NCI-H510A treated with DMSO at 0.1 percent for 48 hours (cell line): ENCODE data around the gene WNK2.
"Not testable (repeated sequence)": the region's sequence is repeated elsewhere in the genome, so short reads cannot be mapped to it uniquely, and the experiment has no call there.

ENCODE experiments used
- DNase-seq: peaks from one replicate; lab custom pipeline; 2025; lab: John Stamatoyannopoulos, UW

The WNK2 gene

DNA sequence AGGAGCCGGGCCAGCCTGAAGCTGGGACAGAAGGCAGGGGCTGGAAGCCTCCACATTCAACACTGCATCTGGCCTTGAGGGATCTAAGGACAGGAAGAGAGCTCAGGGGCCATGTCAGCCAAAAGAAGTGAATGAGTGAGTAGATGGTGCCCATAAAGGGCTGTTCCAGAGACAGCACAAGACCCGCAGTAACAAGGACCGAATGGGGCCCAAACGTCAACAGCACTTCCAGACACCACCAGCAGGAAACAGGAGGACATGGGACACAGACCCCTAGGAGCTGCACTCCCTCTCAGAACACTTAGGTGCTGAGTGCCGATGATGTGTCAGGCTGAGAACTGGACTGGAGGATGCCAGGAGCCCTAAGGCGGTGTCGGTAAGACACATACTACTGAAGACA is 152.8 kb downstream of the WNK2 start:
- no peak for DNase-seq

DNA sequence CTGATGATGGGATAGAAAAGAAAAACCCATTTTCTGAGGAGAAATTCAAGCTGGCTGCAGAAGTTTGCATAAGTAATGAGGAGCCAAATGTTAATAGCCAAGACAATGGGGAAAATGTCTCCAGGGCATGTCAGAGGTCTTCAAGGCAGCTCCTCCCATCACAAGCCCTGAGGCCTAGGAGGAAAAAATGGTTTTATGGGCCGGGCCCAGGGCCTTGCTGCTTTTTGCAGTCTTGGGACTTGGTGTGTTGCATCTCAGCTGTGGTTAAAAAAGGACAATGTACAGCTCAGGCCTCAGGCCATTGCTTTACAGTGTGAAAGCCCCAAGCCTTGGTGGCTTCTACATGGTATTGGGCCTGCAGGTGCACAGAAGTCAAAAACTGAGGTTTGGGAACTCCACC is 154.3 kb downstream of the WNK2 start:
- DNase-seq = not testable (repeated sequence)

DNA sequence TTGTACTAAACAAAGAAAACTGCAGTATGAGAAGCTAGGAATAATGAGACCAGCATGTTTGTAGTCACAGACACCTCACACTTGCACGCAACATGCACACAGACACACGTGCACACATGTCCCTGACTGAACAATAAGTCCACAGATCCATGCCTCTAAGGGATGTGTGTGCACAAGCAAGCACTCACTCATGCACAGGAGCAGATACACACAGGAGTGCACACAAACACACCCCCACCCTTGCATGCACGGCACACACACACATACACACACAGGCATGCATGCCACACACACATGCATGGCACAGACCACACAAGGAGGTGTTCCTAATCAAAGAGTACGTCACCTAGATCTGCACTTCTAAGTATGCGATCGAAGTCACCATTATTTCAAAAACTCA is 156.2 kb downstream of the WNK2 start:
- DNase-seq = no peak

DNA sequence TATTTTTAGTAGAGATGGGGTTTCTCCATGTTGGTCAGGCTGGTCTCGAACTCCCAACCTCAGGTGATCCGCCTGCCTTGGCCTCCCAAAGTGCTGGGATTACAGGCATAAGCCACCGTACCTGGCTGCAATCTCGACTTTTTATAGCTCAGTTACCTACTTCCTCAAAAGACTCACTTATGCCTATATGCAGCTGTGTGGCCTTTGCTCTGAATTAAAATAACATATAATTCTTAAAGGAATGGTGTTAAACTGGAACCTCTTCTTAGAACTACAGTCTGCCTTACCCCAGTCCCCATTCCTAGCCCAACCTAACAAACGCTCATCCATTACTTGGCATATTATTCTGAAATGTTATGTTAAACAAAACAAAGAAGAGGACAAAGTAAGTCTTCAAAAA is 157.9 kb downstream of the WNK2 start:
- not testable (repeated sequence) for DNase-seq

DNA sequence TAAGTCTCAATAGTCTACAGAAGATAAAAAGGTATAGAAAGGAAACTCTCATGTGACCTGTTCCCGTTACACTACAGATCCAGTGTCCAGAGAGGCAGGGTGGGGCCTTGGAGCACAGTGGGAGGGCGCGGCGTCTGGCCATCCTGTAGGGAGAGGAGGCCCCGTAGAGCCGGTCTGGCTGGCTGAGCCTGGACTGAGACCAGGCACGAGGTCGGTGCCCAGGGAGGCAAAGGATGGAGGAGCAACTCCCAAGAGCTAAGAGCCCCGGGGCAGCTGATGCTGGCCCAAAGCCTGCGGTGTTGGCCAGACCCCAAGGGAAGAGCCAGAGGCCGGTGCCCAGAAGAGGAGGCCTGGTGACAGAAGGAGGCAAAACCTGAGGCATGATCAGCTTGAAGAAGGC is 158.5 kb downstream of the WNK2 start:
- not testable (repeated sequence) for DNase-seq

DNA sequence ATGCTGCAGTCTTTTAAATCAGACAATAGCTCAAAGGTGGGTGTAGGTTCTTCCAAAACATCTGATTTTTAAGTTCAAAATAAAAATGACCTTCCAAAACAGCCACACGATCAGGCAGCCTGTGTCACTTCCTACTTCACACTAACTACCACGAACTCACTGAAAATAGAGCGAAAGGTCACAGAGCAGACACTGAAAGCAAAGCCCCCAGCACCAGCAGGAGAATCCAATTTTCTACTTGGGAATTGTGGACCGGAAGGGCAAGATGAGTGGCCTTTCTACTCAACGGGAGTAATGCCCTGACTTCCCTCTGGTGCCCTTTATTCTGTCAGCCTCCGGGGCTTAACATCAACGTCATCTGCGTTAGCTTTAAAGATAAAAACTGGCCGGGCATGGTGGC is 159.7 kb downstream of the WNK2 start:
- DNase-seq = no peak

DNA sequence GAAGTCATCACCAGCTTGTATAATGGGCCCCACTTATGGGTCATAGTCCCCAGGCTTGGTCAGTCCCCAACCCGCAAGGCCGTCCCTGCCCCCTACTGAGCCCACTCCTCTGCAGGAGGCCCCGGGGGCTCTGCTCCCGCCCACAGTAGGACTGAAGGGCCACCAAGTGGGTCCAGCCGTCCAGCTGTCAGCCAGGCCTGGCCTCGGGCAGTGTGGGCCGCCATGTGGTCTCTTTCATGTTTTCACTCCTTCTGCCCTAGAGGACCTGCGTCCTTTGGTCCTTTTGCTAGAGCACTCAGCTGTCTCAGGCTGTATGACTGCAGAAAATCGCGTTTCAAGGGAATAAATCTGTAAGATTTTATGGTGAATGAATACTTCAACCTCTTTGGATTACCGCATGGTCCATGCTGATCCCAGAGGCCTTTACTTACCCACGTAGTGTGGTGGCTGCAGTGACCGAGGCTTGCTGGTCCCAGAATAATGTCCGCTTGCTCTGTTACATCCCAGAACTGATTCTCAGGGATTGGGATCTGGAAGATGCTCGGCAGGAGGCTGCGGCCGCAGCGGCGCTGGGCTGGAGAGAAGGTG is 161.8 kb downstream of the WNK2 start:
- no peak for DNase-seq

DNA sequence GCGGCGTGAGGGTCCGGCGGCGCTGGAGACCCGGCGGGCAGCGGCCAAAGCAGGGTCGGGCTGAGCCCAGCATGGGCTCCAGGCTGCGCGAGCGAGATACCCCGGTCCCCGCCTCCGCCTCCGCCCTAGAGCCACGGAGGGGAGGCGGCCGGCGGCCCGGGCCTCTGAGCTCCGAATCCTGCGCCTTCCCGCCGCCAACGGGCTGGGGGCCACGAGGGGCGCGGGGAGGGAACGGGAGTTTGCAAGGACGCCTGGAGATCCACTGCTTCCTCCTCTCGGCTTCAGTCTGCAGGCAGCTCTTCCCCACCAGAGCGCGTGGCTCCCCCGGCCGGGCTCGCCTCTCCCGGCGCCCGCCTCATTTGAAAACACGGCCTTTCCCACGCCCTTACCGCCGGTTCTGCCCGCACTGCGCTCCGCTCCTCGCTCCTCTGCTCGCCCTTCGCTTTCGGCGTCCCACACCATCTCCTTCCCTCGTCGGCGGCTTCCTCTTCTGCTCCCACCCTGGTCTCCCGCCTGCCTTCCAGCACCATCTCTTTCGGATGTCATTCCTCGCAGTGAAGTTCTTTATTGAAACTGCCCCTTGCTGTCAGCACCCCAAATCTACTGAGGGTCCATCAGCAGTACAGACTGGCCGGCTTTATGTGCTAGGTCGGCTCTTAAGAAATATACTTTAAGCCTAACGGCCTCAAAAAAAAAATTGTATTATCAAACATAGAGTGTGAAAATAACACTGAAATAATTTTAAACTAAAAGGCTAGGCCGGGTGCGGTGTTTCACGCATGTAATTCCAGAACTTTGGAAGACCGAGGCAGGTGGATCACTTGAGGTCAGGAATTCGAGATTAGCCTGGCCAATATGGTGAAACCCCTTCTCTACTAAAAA is 162.5 kb downstream of the WNK2 start:
- no peak for DNase-seq

DNA sequence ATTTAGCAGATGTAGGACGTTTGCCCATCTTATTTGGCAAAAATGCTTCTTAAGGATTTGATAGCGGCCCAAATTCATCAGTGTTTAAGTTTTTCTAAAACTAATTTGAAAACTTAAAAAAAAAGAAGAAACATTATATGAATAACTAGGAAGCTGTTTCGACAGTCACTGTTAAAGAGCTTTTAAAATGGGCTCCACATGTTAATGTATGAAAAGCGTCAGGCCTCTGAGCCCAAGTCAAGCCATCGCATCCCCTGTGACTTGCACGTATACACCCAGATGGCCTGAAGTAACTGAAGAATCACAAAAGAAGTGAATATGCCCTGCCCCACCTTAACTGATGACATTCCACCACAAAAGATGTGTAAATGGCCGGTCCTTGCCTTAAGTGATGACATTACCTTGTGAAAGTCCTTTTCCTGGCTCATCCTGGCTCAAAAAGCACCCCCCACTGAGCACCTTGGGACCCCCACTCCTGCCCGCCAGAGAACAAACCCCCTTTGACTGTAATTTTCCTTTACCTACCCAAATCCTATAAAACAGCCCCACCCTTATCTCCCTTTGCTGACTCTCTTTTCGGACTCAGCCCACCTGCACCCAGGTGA is 163.5 kb downstream of the WNK2 start:
- DNase-seq = not testable (repeated sequence)

DNA sequence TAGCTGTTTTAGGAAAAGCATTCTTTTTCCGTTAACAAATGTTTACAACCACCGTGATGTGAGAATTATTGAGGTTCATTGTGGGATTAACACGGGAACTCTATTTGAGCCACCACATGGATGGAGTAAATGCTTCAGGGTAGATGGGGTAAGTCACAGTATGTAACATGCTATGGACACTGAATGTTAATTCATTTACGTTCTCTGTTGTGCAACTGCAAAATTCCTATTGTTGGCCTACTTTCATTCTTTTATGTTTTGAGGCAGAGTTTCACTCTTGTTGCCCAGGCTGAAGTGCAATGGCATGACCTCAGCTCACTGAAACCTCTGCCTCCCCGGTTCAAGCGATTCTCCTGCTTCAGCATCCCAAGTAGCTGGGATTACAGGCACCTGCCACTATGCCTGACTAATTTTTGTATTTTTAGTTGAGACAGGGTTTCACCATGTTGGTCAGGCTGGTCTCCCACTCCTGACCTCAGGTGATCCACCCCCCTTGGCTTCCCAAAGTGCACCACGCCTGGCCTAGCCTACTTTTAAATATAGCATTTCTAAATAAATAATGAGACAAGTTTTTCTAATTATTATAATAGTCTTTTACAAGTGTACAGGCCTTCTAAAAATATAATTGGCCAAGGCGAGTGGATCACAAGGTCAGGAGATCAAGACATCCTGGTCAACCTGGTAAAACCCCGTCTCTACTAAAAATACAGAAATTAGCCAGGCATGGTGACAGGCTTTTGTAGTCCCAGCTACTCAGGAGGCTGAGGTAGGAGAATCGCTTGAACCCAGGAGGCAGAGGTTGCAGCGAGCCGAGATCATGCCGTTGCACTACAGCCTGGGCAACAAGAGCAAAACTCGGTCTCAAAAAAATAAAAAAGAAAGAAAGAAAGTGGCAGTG is 169.7 kb downstream of the WNK2 start:
- DNase-seq = not testable (repeated sequence)

DNA sequence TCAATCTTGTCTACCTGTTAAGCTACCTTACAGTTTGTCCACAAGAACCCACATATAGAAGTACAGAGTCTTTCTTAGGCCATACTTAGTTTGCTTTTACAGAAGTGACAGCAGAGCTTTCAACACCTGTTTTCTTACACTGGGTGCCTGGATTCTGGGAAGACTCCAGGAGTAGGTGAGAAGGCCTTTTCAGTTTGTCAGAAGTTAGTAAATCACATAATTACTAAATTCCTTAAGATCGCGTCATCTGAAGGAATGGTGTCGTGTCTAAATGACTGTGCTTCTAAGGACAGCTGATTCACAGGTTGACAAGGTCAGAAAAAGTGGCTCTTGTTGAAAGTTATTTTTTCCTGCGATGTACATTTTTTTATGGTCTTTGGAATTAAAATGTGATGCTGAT is 170.5 kb downstream of the WNK2 start:
- no peak for DNase-seq

DNA sequence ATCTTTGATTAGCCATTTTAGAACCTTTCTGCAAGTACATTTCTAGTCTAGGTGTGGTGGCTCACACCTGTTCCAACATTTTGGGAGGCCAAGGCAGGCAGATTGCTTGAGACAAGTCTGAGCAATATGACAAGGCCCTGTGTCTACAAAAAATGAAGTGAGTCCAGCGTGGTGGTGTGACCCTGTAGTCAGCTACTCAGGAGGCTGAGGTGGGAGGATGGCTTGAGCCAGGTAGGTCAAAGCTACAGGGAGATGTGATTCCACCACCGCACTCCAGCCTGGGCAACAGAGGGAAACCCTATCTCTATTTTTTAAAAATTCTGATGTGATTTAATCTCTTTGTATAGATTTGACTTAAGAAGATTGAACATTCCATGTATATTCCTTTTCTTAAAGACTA is 171.9 kb downstream of the WNK2 start:
- DNase-seq = no peak

DNA sequence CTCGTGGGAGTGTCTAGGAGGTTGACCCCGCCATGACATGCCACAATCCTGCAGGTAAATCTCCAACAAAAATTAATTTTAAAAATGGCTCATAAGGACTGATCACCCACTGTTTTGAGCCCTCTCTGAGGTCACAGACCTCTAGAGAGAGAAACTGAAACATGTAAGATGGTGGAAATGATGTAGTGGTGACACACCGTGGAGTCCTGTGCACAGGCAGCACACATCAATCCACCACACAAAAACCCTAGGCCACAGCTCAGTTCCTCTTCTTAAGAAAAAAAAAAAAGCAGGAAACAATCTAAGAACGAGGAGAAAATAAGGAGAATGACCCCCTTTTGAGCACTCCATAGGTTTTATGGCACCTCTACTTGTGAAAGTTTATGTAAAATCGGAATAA is 173.7 kb downstream of the WNK2 start:
- DNase-seq = no peak

DNA sequence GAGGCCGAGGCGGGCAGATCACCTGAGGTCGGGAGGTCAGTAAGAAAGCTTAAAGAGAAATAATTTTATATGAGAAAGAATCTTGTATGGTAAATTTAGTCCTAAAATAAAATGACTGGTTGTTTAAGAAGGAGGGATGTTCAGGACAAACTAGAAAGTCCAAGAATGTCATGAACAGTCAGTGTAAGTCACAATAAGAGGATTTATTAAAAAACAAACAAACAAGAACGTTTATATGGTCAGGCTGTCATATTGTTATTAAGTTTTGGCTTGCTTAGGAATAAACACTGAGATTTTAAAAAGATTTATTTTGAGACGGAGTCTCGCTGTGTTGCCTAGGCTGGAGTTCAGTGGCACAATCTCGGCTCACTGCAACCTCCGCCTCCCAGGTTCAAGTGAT is 176.0 kb downstream of the WNK2 start:
- DNase-seq = not testable (repeated sequence)

DNA sequence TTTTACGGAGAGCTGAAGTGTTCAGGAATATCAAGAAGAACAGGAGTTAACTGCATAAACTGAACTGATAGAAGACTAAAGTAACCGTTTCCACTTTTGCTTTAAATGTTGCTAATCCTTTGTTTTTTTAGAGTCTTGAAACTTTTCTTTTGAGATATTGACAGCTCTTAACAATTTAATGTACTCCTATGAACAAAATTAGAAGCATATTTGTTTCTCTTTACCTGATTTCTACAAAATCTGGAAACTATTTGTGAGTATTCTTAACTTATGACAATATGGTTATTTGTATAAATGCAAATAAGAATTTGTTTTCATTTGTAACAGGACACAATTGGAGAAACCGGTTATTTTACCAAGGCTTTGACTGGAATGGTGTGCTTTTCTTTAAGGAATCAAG is 178.1 kb downstream of the WNK2 start:
- DNase-seq = no peak

DNA sequence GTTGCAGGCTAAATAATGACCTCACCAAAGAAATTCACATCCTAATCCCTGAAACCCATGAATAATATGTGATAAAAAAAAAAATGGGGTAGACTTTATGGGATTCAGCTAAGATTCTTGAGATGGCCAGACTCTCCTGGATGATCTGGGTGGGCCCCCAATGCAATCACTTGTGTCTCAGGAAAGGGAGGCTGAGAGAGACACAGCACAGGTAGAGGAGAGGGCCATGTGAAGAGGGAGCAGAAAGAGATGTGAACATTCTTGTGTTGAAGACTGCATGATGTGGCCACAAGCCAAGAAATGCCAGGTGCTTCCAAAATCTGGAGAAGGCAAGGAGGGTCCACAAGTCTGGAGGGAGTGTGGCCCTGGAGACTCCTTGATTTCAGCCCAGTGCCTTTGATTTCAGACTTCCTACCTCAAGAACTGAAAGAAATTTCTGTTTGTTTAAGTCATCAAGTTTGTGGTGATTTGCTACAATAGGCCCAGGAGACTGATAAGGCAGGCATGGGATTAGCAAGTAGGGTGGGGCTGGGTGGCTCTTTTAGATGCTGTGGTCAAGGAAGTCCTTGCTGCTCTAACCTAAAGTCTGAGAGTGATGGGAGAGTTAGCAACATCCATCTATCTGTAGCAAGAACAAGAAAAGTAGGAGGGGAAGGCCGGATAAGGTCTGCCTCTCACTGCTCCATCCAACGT is 180.9 kb downstream of the WNK2 start:
- no peak for DNase-seq

DNA sequence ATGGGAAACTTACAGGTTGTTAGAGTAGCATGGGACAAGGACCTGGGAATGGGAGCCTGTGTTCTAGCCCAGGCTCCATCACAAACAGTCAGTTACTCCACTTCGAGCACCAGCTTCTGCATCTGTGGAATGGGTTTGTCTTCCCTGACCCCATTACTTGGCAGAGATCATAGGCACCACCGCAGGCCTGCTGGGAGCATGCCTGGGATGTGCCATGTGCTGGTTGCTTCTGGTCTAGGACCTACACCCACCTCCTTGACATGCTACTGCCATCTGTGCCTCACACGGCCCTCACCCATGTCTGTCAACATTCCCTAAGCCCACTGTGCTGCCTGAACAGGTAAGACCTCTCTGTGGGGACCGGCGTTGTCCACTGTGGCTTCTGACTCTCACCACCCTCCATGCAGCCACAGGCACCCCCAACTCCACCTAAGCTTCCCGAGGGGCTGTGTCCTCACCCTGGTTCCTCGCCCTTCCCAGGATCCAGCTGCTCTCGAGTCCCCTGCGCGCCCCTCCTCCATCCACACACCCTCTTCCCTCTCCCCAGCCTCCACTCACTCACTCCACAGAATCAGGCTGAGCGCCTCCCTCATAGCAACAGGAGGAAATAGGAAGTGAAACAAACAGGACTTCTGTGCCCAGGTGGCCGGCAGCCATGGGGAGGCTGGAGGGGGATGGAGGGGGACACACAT is 181.6 kb downstream of the WNK2 start:
- DNase-seq = no peak

DNA sequence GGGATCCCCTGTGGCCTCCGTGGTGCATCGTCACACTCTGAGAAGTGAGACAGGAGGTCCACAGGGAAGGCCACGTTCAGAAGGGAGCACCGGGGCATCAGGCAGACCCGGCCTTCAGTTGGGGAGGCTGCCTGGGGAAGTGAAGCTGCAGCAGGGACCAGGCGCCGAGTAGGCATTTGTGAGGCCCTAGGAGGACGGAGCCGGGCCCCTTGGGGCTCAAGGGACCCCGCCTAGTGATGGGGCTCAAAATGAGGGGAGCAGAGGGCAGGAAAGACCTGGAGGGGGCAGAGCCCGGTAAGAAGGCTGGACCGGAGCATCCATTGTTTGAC is 182.1 kb downstream of the WNK2 start:
- no peak for DNase-seq

DNA sequence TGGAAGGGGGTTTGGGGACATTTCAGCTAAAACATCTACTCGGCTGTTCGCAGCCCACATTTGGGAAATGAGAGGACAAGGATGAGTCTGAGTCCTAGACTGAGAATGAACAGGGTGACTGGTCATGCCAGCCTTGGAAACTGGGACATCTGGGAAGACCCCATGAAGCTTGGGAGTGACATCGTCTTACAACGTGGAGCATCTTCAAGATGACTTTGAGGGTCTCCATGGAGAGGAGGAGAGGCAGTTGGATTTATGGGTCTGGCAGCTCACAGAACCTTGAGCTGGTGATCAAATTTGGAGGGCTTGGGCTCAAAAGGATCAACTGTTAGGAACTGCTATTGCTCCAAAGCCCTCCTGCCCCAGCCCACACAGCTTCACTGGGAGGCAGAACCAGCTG is 182.5 kb downstream of the WNK2 start:
- DNase-seq = not testable (repeated sequence)

DNA sequence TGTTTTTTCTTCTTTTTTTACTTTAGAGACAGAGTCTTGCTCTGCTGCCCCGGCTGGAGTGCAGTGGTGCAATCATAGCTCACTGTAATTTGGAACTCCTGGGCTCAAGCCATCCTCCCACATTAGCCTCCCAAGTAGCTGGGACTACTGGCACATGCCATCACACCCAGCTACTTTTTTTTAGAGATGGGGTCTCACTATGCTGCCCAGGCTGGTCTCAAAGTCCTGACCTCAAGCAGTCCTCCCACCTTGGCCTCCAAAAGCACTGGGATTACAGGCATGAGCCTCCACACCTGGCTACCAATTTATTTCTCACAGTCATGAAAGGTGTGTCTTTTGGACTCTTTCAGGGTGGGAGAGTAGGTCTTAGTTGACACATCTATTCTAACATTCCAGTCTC is 184.5 kb downstream of the WNK2 start:
- no peak for DNase-seq

DNA sequence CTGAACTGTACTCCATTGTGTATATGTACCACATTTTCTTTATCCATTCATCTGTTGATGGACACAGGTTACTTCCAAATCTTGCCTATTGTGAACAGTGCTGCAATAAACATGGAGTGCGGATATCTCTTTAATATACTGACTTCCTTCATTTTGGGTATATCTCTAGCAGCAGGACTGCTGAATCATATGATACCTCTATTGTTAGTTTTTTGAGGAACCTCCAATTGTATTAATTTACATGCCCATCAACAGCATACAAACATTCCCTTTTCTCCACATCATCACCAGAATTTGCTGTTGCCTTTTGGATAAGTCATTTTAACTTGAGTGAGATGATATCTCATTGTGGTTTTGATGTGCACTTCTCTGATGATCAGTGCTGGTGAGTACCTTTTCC is 185.7 kb downstream of the WNK2 start:
- DNase-seq = no peak
